Prostate gland (tissue), 2 donors: ENCODE measurements around the gene UCK2.

Source experiments
- CTCF ChIP-seq, 4 experiments: fragments of 200-600 bp in 2 of 4; fragments of 450-650 bp in 2 of 4; sonication (generic) in 2 of 4; IDR thresholded peaks; 1 replicate in 3 of 4; 2 replicates in 1 of 4; pipeline ENCODE4 v1.5.1; 2016 to 2019; ENCODE audit warnings: antibody characterized with exemption in 4 of 4, mild to moderate bottlenecking in 2 of 4, moderate library complexity in 2 of 4
- POLR2A ChIP-seq: fragments of 450-650 bp; IDR thresholded peaks from one replicate; pipeline ENCODE4 v1.6.1; 2016; ENCODE audit warnings: antibody characterized with exemption, mild to moderate bottlenecking
- POLR2AphosphoS5 ChIP-seq: sonication (generic); formaldehyde crosslinking; IDR thresholded peaks from one replicate; pipeline ENCODE4 v1.6.1; 2017; ENCODE audit warnings: antibody characterized with exemption

- TF ChIP-seq CTCF (IDR thresholded peaks at IDR 0.05) (no peak), POLR2A (no peak), POLR2AphosphoS5 (no peak)
Observed at GRCh38 chr1:165795894-165796293, 31.5 kb upstream of the UCK2 start.
